ENCODE data around the gene EPX.

Gene EPX

DNA sequence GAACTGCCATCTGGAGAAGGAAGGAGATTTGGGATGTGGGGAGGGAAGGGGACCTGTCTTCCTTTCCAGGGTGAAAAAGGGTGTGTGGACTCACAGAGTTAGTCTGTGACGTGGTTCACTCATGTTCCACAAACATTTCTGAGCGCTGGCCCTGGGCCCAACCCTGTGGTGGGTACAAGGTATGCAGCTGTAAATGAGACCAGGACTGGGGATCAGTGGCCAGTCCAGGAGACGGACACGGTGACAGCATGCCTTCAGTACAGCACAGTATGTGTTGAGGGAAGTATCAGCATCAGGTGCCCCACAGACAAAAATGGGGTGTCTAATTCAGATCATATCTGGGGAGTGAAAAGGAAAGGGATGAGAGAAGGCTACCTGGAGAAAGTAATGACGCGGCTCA lies 5.5 kb upstream of the EPX start:
- DNase-seq = no peak

DNA sequence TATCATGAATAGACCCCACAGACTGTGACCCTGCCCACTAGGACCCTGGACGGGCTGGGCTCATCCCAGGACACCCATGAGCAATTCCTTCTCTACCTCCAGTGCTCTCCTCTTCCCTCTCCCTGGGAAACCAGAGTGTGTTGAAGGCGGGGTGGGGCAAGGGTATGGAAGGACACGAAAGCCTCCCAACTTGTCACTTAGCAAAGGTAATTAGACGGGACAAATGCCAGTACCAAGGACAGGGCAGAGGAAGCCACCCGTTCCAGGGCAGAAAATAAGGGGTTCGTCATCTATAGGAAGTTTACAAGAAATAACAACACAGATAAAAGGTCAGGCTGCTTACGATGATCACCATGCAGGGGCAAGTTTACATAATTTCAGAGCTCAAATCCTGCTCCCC lies 4.9 kb upstream of the EPX start:
- no peak for DNase-seq

DNA sequence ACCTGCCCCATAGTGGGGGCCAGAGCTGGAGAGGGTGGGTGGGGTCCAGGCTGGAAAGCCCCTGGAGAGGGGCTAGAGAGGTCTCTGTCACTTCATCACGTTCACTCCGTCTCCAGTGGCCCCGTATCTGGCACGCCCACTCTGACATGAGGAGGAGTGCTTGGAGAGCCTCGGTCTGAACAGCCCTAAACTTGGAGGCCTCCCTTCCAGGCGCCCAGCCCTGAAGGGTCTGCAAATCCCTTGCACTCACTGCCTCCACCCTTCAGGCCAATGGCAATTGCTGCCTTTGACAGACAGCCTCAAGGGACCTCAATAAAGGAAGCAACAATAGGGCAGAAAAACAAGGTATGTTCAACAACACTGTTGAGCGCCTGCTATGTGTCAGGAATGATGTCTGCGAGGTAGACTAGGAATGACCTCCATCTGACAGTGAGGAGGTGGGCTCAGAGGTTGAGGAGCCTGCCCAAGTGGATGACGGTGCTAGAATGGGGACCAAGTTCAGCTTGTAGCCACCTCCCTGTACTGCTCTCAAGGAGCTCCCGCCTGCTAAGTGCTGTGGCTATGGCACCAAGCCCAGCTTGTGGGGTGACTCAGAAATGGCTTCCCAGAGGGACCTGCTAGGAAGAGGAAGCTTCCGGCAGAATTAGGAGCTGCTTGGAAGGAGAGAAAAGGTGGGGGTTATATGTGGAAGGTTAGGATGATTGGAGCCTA lies 2.9 kb upstream of the EPX start:
- peak in 1 of 2 experiments; percentile 38 for DNase-seq

DNA sequence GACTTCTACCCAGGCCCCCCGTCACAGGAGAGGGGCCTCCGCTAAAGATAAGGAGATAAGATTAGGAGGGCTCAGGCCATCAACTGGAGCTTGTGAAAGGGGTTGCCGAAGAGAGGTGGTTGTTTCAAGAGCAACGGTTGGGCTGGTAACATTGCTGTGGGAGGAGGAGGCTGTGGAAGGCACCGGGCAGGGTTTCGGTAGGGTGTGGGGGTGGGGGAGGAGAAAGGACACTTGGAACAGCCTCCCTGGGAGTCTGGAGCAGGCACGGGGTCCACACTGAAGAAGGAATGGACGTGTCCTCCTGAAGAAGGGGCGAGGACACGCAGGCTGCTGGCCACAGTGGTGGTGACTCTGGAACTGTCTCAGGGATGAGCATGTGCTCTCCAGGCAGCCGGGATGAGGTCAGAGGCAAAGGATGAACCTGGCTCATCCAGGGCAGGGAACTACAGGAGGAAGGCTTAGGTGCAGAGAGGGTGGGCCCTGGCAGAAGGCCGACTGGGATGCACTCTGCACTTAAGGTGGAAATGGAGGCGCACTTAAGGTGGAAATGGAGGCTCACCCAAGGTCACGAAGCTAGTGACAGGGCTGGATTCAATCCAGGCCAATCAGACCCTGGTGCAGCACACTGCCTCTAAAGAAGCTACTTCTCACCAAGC lies 1.2 kb upstream of the EPX start:
- DNase-seq = no peak

DNA sequence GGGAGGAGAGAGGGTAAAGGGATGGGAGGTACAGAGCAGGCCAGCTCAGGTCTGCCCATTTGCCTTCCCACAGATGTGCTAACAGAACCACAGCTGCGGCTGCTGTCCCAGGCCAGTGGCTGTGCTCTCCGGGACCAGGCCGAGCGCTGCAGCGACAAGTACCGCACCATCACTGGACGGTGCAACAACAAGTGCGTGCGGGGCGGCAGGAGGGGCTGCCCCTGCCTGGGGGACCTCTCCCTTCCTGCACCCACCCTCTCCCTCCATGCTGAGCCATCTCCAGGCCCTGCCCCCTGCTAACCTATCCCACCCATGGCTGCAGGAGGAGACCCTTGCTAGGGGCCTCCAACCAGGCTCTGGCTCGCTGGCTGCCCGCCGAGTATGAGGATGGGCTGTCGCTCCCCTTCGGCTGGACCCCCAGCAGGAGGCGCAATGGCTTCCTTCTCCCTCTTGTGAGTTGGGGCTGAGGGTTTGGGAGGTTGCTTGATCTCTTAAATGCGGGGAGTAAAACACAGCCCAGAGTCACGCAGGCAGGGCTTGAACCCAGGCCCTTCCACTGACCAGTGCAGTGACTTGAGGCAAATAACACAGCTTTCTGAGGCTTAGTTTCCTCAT lies 1.2 kb downstream of the EPX start:
- no peak for DNase-seq

DNA sequence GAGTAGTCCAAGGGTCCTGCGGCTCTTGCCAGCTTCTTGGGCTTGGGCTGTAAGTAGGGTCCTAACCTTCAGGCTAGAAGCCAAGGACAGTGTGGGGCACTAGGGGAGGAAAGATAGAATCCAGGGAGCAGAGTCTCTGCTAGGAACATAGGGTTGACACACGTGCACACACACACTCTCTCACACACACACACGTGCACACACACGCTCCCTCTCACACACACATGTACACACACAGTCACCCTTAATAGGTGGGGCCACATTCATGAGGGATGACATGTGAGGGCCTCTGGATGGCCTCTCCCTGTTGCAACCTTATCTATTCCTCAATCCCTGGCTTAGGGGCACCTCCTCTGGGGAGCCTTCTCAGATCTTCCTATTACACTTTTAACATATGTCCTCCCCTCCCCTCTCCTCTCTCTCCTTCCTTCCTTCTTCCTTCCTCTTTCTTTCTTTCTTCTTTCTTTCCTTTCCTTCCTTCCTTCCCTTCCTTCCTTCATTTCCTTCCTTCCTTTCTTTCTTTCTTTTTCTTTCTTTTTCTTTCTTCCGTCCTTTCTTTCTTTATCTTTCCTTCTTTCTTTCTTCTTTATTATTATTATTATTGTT lies 3.1 kb downstream of the EPX start:
- no peak for DNase-seq

DNA sequence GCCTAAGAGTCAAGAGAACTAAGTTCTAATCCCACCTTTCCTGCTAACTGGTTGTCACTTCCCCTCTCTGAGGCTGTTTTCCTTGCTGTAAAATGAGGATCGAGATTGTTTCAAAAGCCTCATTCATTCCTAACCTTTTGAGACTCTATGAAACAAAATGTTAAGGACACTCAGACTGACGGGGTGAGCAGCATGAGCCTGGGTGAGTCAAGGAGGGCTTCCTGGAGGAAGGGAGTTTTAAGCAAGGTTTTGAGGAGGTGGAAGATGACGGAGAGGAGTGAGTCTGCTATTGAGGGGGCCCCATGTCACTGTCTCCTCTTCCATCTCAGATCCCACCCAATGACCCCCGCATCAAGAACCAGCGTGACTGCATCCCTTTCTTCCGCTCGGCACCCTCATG lies 4.1 kb downstream of the EPX start:
- DNase-seq = no peak

DNA sequence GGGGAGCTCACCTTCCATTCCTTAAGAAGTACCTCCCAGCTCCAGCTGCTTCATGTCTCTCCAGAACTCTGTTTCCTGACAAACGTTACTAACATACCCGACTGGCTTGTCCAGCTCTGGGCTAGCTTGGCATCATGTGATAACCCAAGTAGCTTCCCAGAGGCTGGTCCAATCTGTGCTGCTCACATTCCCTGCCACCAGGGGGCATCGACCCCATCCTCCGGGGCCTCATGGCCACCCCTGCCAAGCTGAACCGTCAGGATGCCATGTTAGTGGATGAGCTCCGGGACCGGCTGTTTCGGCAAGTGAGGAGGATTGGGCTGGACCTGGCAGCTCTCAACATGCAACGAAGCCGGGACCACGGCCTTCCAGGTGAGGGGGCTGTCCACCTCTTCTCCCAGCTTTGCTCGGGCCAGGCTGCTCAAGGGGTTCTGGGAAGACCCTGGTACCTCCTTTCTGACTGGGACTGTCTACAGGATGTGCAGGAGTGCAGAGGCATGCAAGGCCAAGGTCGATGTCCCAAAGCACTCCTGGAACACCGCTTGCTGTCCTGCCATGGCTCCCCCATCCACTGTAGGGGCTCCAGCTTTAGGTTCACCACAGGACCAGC lies 7.6 kb downstream of the EPX start:
- peak; percentile 36 to 59 for DNase-seq

DNA sequence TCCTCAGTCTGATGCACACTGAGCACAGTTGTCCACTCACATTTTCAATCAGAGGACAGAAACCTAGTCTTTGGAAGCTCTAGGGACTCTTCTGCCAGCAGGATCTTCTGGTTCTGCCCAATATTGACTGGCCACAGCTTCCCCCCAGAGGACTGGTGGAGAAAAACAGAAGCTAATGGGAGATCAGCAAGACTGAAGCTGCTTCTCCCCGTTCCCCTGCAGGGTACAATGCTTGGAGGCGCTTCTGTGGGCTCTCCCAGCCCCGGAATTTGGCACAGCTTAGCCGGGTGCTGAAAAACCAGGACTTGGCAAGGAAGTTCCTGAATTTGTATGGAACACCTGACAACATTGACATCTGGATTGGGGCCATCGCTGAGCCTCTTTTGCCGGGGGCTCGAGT lies 10.3 kb downstream of the EPX start:
- DNase-seq = no peak

DNA sequence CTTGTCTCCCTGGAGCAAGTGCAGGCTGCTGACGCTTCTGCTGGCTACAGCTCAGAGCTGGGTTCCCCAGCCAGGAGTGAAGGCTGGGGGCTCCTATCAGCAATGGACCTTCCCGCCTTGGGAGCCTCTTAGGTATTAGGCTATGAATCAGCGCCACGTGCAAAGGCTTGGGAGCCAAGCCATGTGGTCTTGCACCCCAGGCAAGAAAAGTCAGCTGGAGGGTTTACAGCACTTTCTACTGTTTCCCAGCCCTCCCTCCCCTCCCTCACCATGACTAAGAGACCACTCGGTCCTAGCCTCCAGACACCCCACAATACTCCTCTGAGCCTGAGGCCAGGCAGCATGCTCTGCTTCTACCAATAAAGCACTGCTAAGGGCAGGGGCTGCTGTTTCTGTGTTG lies 12.3 kb downstream of the EPX start:
- DNase-seq = no peak

DNA sequence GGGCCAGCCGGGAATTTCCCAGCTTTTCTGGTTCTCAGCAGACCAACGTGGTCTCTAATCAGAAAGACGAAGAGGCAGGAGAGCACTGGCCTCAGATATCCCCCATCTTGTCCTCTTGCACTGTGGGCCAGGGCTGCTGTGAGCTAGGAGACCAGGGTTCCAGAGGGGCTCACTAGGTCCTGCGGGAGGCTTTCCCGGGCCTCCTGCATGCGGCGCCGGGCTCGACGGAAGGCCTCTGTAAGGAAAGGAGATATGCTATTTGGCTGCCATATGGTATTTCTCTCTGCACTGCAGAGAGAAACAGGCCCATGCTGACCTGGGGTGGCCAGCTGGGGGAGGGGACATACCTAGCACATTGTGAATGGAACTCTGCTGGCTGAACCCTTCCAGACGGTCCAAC lies 13.4 kb downstream of the EPX start:
- no peak for DNase-seq

DNA sequence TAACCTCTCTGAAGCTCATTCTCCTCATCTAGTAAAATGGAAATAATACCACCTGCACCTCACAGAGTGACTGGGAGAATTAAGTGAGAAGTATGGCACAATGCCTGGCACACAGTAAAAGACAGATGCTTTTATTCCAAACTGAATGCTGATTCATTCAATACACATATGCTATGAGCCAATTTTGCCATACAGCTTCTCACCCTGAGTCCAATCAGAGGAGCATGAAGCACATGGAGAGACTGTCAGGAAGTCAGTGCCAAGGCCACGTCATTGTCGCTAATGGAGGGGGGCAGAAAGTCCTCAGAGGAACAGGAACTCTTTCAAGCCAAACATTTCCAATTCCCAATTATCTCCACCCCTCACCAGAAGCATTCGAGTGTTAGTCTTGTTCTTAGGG lies 14.9 kb downstream of the EPX start:
- DNase-seq = no peak

DNA sequence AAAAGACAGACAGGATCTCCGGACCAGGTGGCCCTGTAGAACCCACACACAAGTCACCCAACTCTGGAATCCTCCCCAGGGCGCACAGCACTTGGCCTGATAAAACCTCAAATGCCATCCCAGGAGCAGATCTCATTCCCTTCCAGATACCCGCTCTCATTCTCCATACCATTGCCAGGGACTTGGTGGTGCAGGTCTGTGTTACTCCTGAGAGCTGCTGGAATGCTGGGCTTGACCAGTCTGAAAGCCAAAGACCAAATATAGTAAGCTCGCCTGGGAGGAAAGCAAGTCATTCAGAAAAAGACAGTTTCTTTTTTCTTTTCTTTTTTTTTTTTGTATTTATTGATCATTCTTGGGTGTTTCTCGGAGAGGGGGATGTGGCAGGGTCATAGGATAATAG lies 15.8 kb downstream of the EPX start:
- no peak for DNase-seq

DNA sequence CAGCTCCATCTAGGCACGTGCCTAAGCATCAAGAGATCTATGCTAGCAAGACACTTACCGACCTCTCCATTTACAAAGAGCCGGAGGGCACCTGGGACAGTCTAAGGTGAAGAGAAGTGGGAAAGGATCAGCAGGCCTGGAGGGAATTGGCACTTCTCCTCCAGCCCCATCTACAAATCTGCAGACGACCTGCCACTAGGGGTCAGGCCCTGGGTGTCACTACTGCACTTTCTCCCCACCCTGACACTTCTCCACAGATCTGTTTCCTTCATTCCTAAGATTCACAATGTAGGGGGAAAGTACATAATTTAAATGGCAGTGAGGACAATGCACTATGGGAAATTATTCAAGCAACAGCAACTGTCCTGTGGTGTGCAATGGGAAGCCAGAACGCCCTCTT lies 18.4 kb downstream of the EPX start:
- peak in 1 of 2 experiments; percentile 34 for DNase-seq

DNA sequence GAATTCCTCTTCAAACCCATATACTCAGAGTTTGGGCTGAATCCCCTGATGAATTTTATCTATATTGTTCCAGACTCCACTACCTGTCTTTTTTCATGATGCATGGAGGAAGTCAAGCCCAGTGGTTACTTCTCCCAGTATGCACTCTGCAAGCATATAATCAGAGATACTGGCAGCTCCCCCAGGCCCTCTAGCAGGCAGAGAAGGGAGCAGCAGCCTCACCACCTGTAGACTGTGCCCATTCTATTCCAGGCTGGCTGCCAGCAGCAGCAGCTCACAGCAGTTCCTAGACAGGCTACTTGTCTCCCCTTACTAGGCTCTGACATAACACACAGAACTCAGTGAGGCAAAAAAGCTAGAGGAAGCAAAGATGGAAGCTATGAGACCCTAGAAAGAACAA lies 23.2 kb downstream of the EPX start:
- peak; percentile 48 to 65 for DNase-seq

DNA sequence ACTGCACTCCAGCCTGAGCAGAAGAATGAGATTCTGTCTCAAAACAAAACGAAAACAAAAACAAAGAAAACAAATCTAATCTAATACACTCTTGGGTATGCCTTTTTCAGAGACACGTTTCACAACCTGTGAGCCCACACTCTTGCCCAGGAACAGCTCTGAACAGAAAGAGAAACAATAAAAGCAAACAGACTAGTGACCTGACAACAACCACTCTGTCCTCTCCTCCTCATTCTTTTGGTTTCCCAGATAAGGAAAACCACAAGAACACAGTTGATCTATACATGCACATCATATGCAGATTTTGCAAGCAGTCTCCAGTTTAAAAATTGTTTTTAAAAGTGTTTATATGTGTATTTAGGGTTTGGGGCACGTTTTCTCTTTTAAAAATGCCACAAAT lies 25.2 kb downstream of the EPX start:
- DNase-seq = no peak

DNA sequence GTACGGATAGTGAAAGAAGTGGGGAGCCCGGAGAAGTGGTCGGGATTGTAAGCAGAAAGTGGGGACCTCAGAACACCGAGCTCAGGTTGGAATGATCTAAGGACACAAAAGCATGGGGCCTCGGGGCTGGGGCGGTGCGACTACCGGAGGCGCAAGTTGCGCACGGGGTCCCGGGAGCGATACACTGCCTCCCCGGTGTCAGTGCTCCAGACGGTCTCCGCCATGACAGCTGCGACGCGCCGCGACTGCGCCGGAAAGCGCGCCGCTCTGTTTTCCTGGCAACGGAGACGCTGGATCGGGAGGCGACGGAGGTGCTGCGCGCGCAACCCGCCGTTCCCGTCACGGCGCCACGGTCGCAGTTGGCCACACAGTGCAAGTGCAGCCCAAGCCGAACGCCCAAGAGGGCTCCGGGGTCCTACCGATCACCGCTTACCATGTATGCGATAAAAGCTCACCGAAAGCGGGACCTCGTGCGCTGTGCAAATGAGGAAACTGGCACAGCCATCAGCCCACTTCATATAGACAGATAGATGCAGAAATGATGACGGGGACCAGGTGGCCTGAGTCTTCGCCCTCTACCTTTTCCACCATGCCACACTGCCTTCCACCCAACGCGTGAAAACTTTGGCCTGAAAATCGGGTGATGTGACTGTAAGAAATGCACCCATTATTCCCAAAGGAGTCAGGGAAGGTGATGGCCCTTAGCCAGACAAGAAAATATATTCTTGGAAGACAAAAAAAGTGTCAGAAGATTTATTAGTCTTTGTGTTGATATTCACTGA lies 26.7 kb downstream of the EPX start, which contains the start of gene MKS1:
MKS1 (minus strand) TSS at position 249 of the 782 bp plus-strand sequence; CDS start at position 224, 25 bp downstream.
- DNase-seq = peak; percentile 96

DNA sequence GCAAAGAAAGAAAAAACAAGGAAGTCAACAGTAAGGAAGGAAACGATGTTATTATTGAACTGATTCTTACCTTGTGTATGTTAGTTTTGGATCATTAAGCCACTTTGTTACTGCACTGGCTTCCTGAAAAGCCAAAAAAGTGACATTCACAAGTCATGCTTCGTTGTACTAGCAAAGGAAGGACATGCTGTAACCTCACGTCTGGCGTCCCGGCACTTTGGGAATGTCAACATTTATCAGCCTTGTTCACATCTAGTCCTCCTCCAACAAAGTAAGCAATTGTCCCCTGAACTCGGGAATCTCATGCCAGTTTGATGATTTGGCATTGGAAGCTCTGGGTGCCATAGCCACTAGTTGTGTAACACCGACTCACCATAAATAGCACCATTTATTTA lies 27.3 kb downstream of the EPX start:
- DNase-seq = peak in 1 of 2 experiments; percentile 50

DNA sequence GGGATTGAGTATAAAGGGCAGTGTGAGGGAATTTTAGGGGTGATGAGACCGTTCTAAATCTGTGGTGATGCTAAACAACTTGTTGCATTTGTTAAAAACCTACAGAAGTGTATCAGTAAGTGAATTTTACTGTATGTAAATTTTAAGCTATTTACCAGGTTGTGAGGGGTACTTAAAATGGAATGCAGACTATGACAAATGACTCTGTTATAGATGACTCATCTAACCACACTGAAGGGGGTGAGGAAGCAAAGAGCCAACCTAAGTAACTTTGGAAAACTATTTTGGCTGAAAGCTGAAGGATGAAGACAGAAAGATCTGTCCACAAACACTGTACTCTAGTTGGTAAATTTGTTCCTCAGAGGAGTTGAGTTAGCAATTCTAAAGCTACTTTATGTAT lies 31.8 kb downstream of the EPX start:
- DNase-seq = peak in 1 of 2 experiments; percentile 11

DNA sequence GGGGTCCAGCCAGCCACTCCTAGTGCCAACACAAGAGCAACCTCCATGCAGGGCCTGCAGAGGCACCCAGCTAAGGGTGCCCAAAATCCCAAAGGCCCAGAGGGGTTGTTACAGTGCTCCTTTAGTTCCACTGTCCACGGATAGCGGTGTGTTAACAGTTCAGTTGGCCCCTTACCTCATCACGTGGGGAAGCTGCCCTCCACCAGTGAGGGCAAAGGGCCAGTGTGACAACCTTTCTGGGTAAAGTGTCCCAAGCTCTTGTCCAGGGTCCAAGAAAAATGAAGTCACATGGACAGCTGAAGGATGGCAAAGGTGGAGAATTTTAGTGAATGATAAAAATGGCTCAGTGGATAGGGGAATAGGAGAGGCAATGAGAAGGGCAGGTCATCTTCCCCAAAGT lies 35.2 kb downstream of the EPX start:
- DNase-seq = no peak

DNA sequence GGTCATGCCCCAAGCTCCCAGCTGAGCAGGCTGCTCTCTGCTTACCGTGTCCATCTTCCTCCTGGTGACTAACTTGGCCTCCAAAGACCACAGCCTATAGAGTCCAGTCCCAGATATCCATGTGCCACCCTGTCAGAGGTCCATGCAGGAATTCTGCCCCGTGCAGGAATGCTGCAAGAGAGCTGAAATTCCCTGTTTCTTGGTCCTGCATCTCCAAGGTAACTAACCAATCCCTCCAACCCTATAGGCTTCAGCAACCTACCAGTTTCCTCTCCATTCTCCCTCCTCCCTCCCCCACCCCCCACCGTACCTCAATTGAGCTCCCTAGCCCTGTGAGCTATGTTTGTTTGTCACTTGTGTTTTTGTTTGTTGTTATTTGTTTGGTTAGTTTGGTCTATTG lies 36.2 kb downstream of the EPX start:
- no peak for DNase-seq

DNA sequence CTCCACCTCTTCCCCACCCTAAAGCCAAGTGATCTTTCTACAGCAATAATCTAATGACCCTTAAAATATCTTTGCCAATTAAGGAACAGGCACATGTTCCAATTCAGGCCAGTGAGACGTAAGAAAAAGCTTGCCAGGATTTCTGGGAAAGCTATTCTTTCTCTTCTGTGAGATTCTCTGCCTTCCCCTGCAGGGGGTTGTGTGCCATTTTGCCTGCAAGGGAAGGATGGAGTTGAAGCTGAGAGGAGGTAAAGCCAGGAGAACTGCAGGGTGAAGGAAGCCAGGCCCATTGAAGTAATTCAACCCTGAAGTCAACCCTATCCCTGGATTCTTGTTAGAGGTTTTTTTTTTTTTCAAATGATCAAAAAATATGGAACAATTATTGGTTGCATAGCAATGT lies 36.9 kb downstream of the EPX start:
- no peak for DNase-seq

DNA sequence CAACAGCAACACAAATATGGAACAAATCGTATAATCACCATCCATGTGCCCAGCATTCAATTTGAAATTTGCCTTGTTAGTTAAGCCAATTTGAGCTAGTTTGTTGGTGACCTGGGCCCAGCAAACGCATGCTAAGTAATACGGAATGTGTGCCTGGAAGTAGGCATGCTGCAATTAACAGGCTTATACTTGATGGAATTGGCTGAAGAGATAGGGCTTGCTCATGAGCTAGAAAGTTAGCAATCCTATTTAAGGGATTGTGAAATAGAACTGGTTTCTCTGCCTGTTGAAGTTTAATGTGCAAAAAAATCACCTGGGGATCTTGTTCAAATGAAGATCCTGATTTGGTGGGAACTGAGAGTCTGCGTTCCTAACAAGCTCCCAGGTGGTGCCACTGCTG lies 37.4 kb downstream of the EPX start:
- no peak for DNase-seq

All from AML-193 (cell line).